K562 (cell line): ENCODE measurements around the gene DDC. TPM values are rescaled to one million over a fixed set of nuclear protein-coding genes. Genes with fewer than 3 reads are reported as not detected.

ENCODE experiments used
- CBFA2T2 ChIP-seq: fragments of 450-650 bp; conservative IDR thresholded peaks from 2 replicates; pipeline ENCODE4 v1.6.1; 2017; ENCODE audit warnings: mild to moderate bottlenecking
- EHMT2 ChIP-seq: fragments of 450-650 bp; IDR thresholded peaks from 2 replicates; pipeline ENCODE4 v1.6.1; 2018; ENCODE audit warnings: antibody characterized with exemption
- ETV6 ChIP-seq, 3 experiments: fragments of 150-350 bp in 1 of 3; sonication (generic) in 1 of 3; formaldehyde crosslinking in 1 of 3; IDR thresholded peaks; 2 replicates each; pipeline versions ENCODE4 v1.6.1 to v1.8.0; 2014 to 2022; ENCODE audit warnings: borderline replicate concordance in 2 of 3, low read depth in 2 of 3, antibody characterized with exemption in 1 of 3, low read length in 1 of 3, mild to moderate bottlenecking in 1 of 3, missing genetic modification reagents in 1 of 3
- FOS ChIP-seq: IDR thresholded peaks from 3 replicates; pipeline ENCODE4 v1.6.1; 2011; ENCODE audit not compliant: insufficient read length; ENCODE audit errors: extremely low read depth
- GABPA ChIP-seq: fragments of 200-800 bp; sonication (Bioruptor generic); conservative IDR thresholded peaks from 2 replicates; pipeline ENCODE4 v1.6.1; 2016; ENCODE audit warnings: low read depth, missing genetic modification characterization, missing compliant biosample characterization
- GTF2E2 ChIP-seq: fragments of 200-800 bp; sonication (Bioruptor generic); IDR thresholded peaks from 2 replicates; pipeline ENCODE4 v1.6.1; 2016; ENCODE audit warnings: missing genetic modification characterization, missing compliant biosample characterization
- L3MBTL2 ChIP-seq: fragments of 450-650 bp; IDR thresholded peaks from 2 replicates; pipeline ENCODE4 v1.6.1; 2016; ENCODE audit warnings: mild to moderate bottlenecking, moderate library complexity
- NR2C2 ChIP-seq, 2 experiments: fragments of 200-800 bp in 1 of 2; sonication (Bioruptor generic) in 1 of 2; sonication (generic) in 1 of 2; formaldehyde crosslinking in 1 of 2; IDR thresholded peaks; 2 replicates each; pipeline versions ENCODE4 v1.6.1 to v1.8.0; 2016 to 2022; ENCODE audit warnings: mild to moderate bottlenecking in 1 of 2, missing compliant biosample characterization in 1 of 2, missing genetic modification characterization in 1 of 2, missing genetic modification reagents in 1 of 2
- RB1 ChIP-seq: fragments of 450-650 bp; IDR thresholded peaks from 2 replicates; pipeline ENCODE4 v1.6.1; 2017; ENCODE audit warnings: low read depth, mild to moderate bottlenecking
- SUPT5H ChIP-seq: fragments of 450-650 bp; IDR thresholded peaks from 2 replicates; pipeline ENCODE4 v1.6.1; 2016
- ZFPM2 ChIP-seq: fragments of 250-450 bp; sonication (Bioruptor Pico); IDR thresholded peaks from 2 replicates; pipeline ENCODE4 v1.5.1; 2022; ENCODE audit warnings: mild to moderate bottlenecking
- ZNF445 ChIP-seq: fragments of 250-450 bp; sonication (Bioruptor Pico); IDR thresholded peaks from 2 replicates; pipeline ENCODE4 v1.4.0; 2020; ENCODE audit warnings: low read depth, mild to moderate bottlenecking, moderate library complexity
- polyA plus RNA-seq, 8 experiments: library from polyadenylated mRNA; depleted of rRNA in 4 of 8; stranded (reverse) in 5 of 8; unstranded in 3 of 8; fragments of >200 nt; fragmentation: Nextera tagmentation in 2 of 8; fragmentation: Illumina TruSeq in 1 of 8; extraction: Ambion mirVana in 2 of 8; extraction: Trizol in 1 of 8; gene quantifications; 2 replicates each; pipeline versions ENCODE4 v1.2.1 to v1.2.3, GENCODE V29; 2011 to 2014; ENCODE audit warnings: inconsistent platforms in 1 of 8, missing spikeins in 1 of 8
- total RNA-seq, 7 experiments: library from RNA; depleted of rRNA in 6 of 7; stranded (reverse); fragments of >200 nt in 6 of 7; fragmentation: Illumina TruSeq in 2 of 7; extraction: Trizol in 2 of 7; gene quantifications; 2 replicates each; pipeline versions ENCODE4 v1.2.1 to v1.2.3, GENCODE V29; 2011 to 2021; ENCODE audit warnings: low replicate concordance in 1 of 7
- TF ChIP-seq, protein P1 (sequence below): fragments of 450-650 bp; IDR thresholded peaks from 2 replicates; pipeline ENCODE4 v1.6.1; 2016; ENCODE audit warnings: mild to moderate bottlenecking
- TF ChIP-seq, protein P2 (sequence below), 3 experiments: IDR thresholded peaks in 2 of 3; conservative IDR thresholded peaks in 1 of 3; 2 replicates each; pipeline ENCODE4 v1.5.1; 2011 to 2012; ENCODE audit warnings: low read length in 3 of 3, mild to moderate bottlenecking in 3 of 3, control low read depth in 2 of 3, improper control_type of control experiment in 1 of 3, inconsistent platforms in 1 of 3, low read depth in 1 of 3, mixed read lengths in 1 of 3, moderate library complexity in 1 of 3; ENCODE audit not compliant: insufficient read depth in 2 of 3
- TF ChIP-seq, protein P3 (sequence below), 2 experiments: fragments of 450-650 bp; IDR thresholded peaks; 2 replicates each; pipeline ENCODE4 v1.6.1; 2018; ENCODE audit warnings: mild to moderate bottlenecking in 2 of 2, low read depth in 1 of 2; ENCODE audit not compliant: partially characterized antibody in 2 of 2
- TF ChIP-seq, protein P4 (sequence below): fragments of 250-450 bp; sonication (Bioruptor Pico); IDR thresholded peaks from 2 replicates; pipeline ENCODE4 v1.8.0; 2022; ENCODE audit warnings: inconsistent platforms

The DDC gene
- total and polyA plus RNA-seq, 9 of the 15 experiments (the other 6 are each of a cell fraction or from before 2014, with no cell fraction given): not detected

DNA sequence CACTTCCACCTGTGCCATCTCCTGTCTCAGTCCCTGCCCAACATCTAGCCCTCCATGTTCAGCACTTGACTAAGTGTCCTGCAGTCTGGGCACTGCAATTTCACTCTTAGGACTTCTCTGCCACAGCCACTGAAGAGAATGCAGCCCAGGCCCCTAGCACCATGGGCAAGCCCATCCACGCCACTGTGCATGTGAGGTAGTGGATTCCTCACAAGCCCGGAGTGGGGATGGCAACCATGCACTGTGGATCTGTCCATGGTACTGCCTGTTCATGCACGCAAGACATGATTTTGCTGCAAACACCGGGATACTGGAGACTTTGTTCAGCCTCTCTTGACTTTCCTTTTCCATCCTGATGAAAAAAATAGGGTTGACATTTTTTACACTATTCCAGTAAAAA is 12.3 kb downstream of the DDC start (continued):
- TF ChIP-seq ETV6 (IDR thresholded peaks at IDR 0.05; ENCODE audit: borderline replicate concordance in 1 of 2, low read depth in 2 of 2, low read length in 1 of 2) (no peak), ETV6 (CRISPR knock-in tag; IDR thresholded peaks at IDR 0.05; ENCODE audit: borderline replicate concordance) (no peak), GTF2E2 (no peak), L3MBTL2 (no peak), CBFA2T2 (no peak), SUPT5H (no peak), RB1 (no peak), ZNF445 (CRISPR knock-in tag) (no peak), FOS (no peak), NR2C2 (CRISPR knock-in tag; IDR thresholded peaks at IDR 0.05) (0 out of 2 replicates have a peak, but pooled peaks have one; percentile 15), NR2C2 (tag; IDR thresholded peaks at IDR 0.05) (no peak), EHMT2 (peak; percentile 98), GABPA (tag) (no peak), ZFPM2 (CRISPR knock-in tag) (no peak)
- TF ChIP-seq, protein P1, sequence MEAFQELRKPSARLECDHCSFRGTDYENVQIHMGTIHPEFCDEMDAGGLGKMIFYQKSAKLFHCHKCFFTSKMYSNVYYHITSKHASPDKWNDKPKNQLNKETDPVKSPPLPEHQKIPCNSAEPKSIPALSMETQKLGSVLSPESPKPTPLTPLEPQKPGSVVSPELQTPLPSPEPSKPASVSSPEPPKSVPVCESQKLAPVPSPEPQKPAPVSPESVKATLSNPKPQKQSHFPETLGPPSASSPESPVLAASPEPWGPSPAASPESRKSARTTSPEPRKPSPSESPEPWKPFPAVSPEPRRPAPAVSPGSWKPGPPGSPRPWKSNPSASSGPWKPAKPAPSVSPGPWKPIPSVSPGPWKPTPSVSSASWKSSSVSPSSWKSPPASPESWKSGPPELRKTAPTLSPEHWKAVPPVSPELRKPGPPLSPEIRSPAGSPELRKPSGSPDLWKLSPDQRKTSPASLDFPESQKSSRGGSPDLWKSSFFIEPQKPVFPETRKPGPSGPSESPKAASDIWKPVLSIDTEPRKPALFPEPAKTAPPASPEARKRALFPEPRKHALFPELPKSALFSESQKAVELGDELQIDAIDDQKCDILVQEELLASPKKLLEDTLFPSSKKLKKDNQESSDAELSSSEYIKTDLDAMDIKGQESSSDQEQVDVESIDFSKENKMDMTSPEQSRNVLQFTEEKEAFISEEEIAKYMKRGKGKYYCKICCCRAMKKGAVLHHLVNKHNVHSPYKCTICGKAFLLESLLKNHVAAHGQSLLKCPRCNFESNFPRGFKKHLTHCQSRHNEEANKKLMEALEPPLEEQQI: peak; percentile 56; the same call in 1 of the 2 replicates
- TF ChIP-seq, protein P2, sequence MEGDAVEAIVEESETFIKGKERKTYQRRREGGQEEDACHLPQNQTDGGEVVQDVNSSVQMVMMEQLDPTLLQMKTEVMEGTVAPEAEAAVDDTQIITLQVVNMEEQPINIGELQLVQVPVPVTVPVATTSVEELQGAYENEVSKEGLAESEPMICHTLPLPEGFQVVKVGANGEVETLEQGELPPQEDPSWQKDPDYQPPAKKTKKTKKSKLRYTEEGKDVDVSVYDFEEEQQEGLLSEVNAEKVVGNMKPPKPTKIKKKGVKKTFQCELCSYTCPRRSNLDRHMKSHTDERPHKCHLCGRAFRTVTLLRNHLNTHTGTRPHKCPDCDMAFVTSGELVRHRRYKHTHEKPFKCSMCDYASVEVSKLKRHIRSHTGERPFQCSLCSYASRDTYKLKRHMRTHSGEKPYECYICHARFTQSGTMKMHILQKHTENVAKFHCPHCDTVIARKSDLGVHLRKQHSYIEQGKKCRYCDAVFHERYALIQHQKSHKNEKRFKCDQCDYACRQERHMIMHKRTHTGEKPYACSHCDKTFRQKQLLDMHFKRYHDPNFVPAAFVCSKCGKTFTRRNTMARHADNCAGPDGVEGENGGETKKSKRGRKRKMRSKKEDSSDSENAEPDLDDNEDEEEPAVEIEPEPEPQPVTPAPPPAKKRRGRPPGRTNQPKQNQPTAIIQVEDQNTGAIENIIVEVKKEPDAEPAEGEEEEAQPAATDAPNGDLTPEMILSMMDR (IDR thresholded peaks at IDR 0.05 in 2 of 3, conservative IDR thresholded peaks at IDR 0.05 in 1 of 3; ENCODE audit: insufficient read depth in 2 of 3, low read depth in 1 of 3, low read length in 3 of 3): no peak
- TF ChIP-seq, protein P3, sequence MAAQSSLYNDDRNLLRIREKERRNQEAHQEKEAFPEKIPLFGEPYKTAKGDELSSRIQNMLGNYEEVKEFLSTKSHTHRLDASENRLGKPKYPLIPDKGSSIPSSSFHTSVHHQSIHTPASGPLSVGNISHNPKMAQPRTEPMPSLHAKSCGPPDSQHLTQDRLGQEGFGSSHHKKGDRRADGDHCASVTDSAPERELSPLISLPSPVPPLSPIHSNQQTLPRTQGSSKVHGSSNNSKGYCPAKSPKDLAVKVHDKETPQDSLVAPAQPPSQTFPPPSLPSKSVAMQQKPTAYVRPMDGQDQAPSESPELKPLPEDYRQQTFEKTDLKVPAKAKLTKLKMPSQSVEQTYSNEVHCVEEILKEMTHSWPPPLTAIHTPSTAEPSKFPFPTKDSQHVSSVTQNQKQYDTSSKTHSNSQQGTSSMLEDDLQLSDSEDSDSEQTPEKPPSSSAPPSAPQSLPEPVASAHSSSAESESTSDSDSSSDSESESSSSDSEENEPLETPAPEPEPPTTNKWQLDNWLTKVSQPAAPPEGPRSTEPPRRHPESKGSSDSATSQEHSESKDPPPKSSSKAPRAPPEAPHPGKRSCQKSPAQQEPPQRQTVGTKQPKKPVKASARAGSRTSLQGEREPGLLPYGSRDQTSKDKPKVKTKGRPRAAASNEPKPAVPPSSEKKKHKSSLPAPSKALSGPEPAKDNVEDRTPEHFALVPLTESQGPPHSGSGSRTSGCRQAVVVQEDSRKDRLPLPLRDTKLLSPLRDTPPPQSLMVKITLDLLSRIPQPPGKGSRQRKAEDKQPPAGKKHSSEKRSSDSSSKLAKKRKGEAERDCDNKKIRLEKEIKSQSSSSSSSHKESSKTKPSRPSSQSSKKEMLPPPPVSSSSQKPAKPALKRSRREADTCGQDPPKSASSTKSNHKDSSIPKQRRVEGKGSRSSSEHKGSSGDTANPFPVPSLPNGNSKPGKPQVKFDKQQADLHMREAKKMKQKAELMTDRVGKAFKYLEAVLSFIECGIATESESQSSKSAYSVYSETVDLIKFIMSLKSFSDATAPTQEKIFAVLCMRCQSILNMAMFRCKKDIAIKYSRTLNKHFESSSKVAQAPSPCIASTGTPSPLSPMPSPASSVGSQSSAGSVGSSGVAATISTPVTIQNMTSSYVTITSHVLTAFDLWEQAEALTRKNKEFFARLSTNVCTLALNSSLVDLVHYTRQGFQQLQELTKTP (IDR thresholded peaks at IDR 0.05; ENCODE audit: low read depth in 1 of 2, partially characterized antibody in 2 of 2): peak in 1 of 2 experiments; percentile 57
- TF ChIP-seq, protein P4, sequence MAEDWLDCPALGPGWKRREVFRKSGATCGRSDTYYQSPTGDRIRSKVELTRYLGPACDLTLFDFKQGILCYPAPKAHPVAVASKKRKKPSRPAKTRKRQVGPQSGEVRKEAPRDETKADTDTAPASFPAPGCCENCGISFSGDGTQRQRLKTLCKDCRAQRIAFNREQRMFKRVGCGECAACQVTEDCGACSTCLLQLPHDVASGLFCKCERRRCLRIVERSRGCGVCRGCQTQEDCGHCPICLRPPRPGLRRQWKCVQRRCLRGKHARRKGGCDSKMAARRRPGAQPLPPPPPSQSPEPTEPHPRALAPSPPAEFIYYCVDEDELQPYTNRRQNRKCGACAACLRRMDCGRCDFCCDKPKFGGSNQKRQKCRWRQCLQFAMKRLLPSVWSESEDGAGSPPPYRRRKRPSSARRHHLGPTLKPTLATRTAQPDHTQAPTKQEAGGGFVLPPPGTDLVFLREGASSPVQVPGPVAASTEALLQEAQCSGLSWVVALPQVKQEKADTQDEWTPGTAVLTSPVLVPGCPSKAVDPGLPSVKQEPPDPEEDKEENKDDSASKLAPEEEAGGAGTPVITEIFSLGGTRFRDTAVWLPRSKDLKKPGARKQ (CRISPR knock-in tag): no peak
